ENCODE results near the gene HSPA12B. TPM values are rescaled to one million over a fixed set of nuclear protein-coding genes. Genes with fewer than 3 reads are reported as not detected.

HSPA12B gene
- total and polyA plus RNA-seq, 2 of the 13 experiments (the other 11 are each of a cell fraction or from before 2014, with no cell fraction given), result 0.01 TPM; not detected in 1

DNA sequence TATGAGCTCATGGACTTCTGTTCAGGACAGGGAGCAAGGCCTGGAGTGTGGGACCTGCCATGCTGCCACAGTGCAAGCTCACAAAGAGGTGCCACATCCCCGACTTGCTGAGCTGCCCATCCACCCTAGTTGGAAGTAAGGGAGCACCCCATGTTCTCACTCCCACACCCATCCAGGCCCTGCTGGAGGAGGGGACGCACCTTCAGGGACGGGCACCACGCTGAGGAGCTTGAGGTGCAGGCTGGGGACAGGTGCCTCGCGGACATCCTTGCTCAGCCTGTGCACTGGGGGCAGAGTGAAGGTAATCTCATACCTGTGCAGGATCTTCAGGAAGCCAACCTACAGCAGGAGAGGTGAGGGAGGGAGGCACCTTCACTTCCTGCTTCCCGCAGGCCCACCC, 22.8 kb downstream of the HSPA12B start:
- DNase-seq (ENCODE audit: low spot score), result no peak
- no peak for FAIRE-seq
- no peak for ATAC-seq
- in situ Hi-C loops (cut with HindIII; ENCODE audit: extremely low pct_ligation_motif_present, low pct_unique_long_range_greater_than_20kb), result no loop called here
- TF ChIP-seq SIN3A (IDR thresholded peaks at IDR 0.05; ENCODE audit: borderline replicate concordance, low read depth, low read length) (no peak), AGO2 (optimal IDR thresholded peaks at IDR 0.05; ENCODE audit: low read depth, low read length) (peak; percentile 12)
- CTCF ChIA-PET (ENCODE audit: low intra/inter-chr PET ratio, low total read pairs), result no interaction called here
- Histone ChIP-seq H3K79me2 (ENCODE audit: insufficient read depth, low read length) (peaks cover 2% of the 10 kb centered on the region), H3K9me3 (ENCODE audit: low read length) (no peaks in the 10 kb centered on the region), H3K4me3 (replicated peaks in 1 of 3; ENCODE audit: insufficient read depth in 1 of 3, low read depth in 2 of 3, low read length in 3 of 3) (no peak overlapping the region), H3K4me1 (ENCODE audit: insufficient read depth, low read length) (peaks cover under 1% of the 10 kb centered on the region; the same call in 1 of the 2 replicates), H3K36me3 (replicated peaks in 1 of 2; ENCODE audit: control insufficient read depth in 1 of 2, insufficient read depth in 2 of 2, low read length in 2 of 2) (peaks cover 33 to 34% of the 10 kb centered on the region in 2 experiments; a peak in 4 of 5 replicates), H4K20me1 (ENCODE audit: insufficient read depth, low read length) (no peaks in the 10 kb centered on the region), H3K27me3 (ENCODE audit: control insufficient read depth in 1 of 2, insufficient read depth in 2 of 2, low read length in 2 of 2) (no peaks in the 10 kb centered on the region), H3K9ac (ENCODE audit: insufficient read depth, low read depth, low read length) (no peak overlapping the region), H3K27ac (ENCODE audit: extremely low read length, insufficient read depth, low read length) (no peak overlapping the region), H2AFZ (ENCODE audit: low read length) (no peak overlapping the region), H3K4me2 (ENCODE audit: low read depth, low read length) (no peak overlapping the region)
- POLR2A ChIA-PET, result interaction anchor here (3.9 kb wide), 1 partner anchor 13 kb away, joined by 21 read pairs; the partner anchor contains the start of gene ADISSP
- WGBS (ENCODE audit: low lambda C conversion rate), result 91% methylated on average over 7 of the region's 7 CpGs
- intact Hi-C loops (cut with micrococcal nuclease; ENCODE audit: unreplicated experiment), result no loop called here
- no TSS peak for BruUV-seq (replicated peaks)

DNA sequence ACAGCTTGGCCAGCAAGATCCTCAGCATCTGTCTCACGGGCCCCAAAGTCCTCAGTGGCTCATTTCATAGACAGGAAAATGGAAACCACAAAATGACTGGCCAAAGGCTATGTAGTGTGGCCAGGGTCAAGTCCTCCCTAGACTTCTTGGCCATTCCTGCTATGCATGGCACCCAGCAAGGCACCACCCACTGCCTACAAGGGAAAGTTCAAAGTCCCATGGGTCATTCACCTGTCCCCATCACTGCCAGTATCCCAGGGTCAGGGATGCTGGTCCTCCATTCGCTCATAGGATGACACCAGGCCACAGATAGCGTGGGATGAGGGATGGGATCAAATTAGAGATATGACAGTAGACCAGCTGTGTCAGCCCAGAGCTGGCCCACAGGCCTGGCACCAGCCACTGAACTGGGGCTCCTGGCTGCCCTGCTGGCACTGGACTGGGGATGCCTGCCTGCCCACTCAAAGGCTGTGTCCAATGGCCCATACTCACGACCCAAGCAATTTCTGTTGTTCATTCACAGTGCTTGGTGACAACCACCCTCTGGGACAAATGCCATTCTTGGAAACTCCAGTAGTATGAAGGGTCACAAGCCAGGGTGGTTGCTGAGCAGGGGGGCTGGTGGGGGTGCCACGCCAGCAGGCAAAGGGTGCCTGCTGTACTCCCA, 23.5 kb downstream of the HSPA12B start:
- no TSS peak for BruUV-seq (replicated peaks)
- no peak overlapping the region for H3K27ac ChIP-seq (ENCODE audit: extremely low read length, insufficient read depth, low read length)
- H3K4me1 ChIP-seq (ENCODE audit: insufficient read depth, low read length), result no peaks in the 10 kb centered on the region
- H3K79me2 ChIP-seq (ENCODE audit: insufficient read depth, low read length), result peaks cover 2% of the 10 kb centered on the region
- no peaks in the 10 kb centered on the region for H3K9me3 ChIP-seq (ENCODE audit: low read length)
- H2AFZ ChIP-seq (ENCODE audit: low read length), result no peak overlapping the region
- no peaks in the 10 kb centered on the region for H3K27me3 ChIP-seq (ENCODE audit: control insufficient read depth in 1 of 2, insufficient read depth in 2 of 2, low read length in 2 of 2)
- FAIRE-seq (no peak), ATAC-seq (no peak), DNase-seq (ENCODE audit: low spot score) (no peak)
- peaks cover 34 to 37% of the 10 kb centered on the region in 2 experiments; a peak in 4 of 5 replicates for H3K36me3 ChIP-seq (replicated peaks in 1 of 2; ENCODE audit: control insufficient read depth in 1 of 2, insufficient read depth in 2 of 2, low read length in 2 of 2)
- H3K4me2 ChIP-seq (ENCODE audit: low read depth, low read length), result no peak overlapping the region
- no peak overlapping the region for H3K9ac ChIP-seq (ENCODE audit: insufficient read depth, low read depth, low read length)
- in situ Hi-C loops (cut with HindIII; ENCODE audit: extremely low pct_ligation_motif_present, low pct_unique_long_range_greater_than_20kb), result no loop called here
- WGBS (ENCODE audit: low lambda C conversion rate), result 86% methylated on average over 4 of the region's 5 CpGs
- H4K20me1 ChIP-seq (ENCODE audit: insufficient read depth, low read length), result no peaks in the 10 kb centered on the region
- no peak for TF ChIP-seq ZNF510 (CRISPR knock-in tag; IDR thresholded peaks at IDR 0.05; ENCODE audit: low read depth)
- TF ChIP-seq HNF4A (CRISPR knock-in tag; IDR thresholded peaks at IDR 0.05), result peak; percentile 34; the same call in 1 of the 2 replicates
- TF ChIP-seq MAZ (IDR thresholded peaks at IDR 0.05; ENCODE audit: borderline replicate concordance, low read depth, low read length), result no peak
- TF ChIP-seq MAZ (CRISPR knock-in tag; IDR thresholded peaks at IDR 0.05; ENCODE audit: low read depth), result no peak
- peak; percentile 17 to 19; a peak in 1 of 4 replicates for TF ChIP-seq MAFK (conservative IDR thresholded peaks at IDR 0.05 in 1 of 2, IDR thresholded peaks at IDR 0.05 in 1 of 2; ENCODE audit: low read length in 2 of 2)
- TF ChIP-seq RNF2 (conservative IDR thresholded peaks at IDR 0.05; ENCODE audit: low read depth), result no peak
- no peak for TF ChIP-seq MED8 (CRISPR knock-in tag; IDR thresholded peaks at IDR 0.05; ENCODE audit: insufficient replicate concordance)
- CTCF ChIA-PET (ENCODE audit: low intra/inter-chr PET ratio, low total read pairs), result no interaction called here
- intact Hi-C loops (cut with micrococcal nuclease; ENCODE audit: unreplicated experiment), result no loop called here
- no peak overlapping the region for H3K4me3 ChIP-seq (replicated peaks in 1 of 3; ENCODE audit: insufficient read depth in 1 of 3, low read depth in 2 of 3, low read length in 3 of 3)
- POLR2A ChIA-PET, result interaction anchor here (3.9 kb wide), 1 partner anchor 12 kb away, joined by 21 read pairs; the partner anchor contains the start of gene ADISSP

Measured in HepG2 (cell line).